ENCODE results near the gene HAPLN3.

DNA sequence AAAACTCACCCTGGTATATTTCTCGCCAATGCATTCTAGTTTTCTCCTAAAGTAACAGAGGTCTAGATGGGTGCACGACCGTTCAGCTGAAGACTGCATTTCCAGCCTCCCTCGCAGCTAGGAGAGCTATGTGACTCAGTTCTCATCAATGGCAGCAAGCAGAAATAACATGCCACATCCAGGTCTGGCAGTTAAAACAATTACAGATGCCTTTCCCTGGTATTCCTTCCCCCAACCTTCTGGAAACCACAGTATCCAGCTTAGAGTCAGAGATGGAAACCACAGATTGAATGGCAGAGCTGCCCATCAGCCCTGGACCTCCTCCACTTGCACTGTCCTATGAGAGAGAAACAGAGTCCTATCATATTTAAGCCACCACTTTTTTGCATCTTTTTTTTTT, 4.8 kb downstream of the HAPLN3 start:
- TF ChIP-seq EP300 (IDR thresholded peaks at IDR 0.05) = no peak
- TF ChIP-seq, protein P1, sequence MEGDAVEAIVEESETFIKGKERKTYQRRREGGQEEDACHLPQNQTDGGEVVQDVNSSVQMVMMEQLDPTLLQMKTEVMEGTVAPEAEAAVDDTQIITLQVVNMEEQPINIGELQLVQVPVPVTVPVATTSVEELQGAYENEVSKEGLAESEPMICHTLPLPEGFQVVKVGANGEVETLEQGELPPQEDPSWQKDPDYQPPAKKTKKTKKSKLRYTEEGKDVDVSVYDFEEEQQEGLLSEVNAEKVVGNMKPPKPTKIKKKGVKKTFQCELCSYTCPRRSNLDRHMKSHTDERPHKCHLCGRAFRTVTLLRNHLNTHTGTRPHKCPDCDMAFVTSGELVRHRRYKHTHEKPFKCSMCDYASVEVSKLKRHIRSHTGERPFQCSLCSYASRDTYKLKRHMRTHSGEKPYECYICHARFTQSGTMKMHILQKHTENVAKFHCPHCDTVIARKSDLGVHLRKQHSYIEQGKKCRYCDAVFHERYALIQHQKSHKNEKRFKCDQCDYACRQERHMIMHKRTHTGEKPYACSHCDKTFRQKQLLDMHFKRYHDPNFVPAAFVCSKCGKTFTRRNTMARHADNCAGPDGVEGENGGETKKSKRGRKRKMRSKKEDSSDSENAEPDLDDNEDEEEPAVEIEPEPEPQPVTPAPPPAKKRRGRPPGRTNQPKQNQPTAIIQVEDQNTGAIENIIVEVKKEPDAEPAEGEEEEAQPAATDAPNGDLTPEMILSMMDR (IDR thresholded peaks at IDR 0.05) = no peak

All from tibial nerve (tissue), 4 donors.